GM12878 (cell line): Measurements from ENCODE around the gene EMX1. TPM values are rescaled to one million over a fixed set of nuclear protein-coding genes. Genes with fewer than 3 reads are reported as not detected.

Experiments used
- ATAC-seq: fragments of 200-7000 bp; cut with Tn5 transposase; 3 replicates; pipeline ENCODE4 v1.9.1; 2020; ENCODE audit warnings: mild to moderate bottlenecking, moderate library complexity
- BruUV-seq: library from RNA; stranded (reverse); fragments of 400-500 nt; replicated peaks from 2 replicates; lab custom pipeline; 2021; lab: Mats Ljungman, UMichigan
- CTCF ChIA-PET: fragments of 300-600 bp; sonication (Branson Sonifier 250); formaldehyde crosslinking; extraction: SDS; loops from one replicate; lab custom pipeline; 2021; ENCODE audit warnings: inconsistent platforms; lab: Yijun Ruan, JAX
- POLR2A ChIA-PET: fragments of 350-600 bp; formaldehyde crosslinking; extraction: SDS; loops from one replicate; lab custom pipeline; 2021; ENCODE audit warnings: inconsistent platforms; lab: Charles Lee
- RAD21 ChIA-PET: fragments of 300-600 bp; sonication (Branson Sonifier 250); formaldehyde crosslinking; loops from one replicate; lab custom pipeline; 2023; ENCODE audit warnings: antibody characterized with exemption; ENCODE audit not compliant: unreplicated experiment; lab: Charles Lee
- SMC1A ChIA-PET: fragments of 300-600 bp; sonication (Branson Sonifier 250); formaldehyde crosslinking; loops from one replicate; lab custom pipeline; 2023; ENCODE audit not compliant: unreplicated experiment, uncharacterized antibody; lab: Charles Lee
- DNase-seq: peaks from one replicate; pipeline ENCODE4 v3.0.0-alpha.2; 2011; ENCODE audit warnings: low read depth, low spot score
- FAIRE-seq: peaks from 3 replicates; lab custom pipeline; 2011; peaks lifted over from hg19 to GRCh38; lab: Jason Lieb, UNC
- H2AFZ ChIP-seq: 2 replicates; pipeline ENCODE4 v1.6.0; 2011; ENCODE audit warnings: low read depth, low read length, control low read depth; ENCODE audit not compliant: control insufficient read depth
- H3K27ac ChIP-seq: 2 replicates; pipeline ENCODE4 v1.5.1; 2011; ENCODE audit warnings: control low read depth; ENCODE audit not compliant: control insufficient read depth, insufficient read depth
- H3K27me3 ChIP-seq, 2 experiments: replicated peaks in 1 of 2; 2 replicates each; pipeline versions ENCODE4 v1.6.0 to v1.6.1; 2011; ENCODE audit warnings: low read length in 1 of 2; ENCODE audit not compliant: control insufficient read depth in 2 of 2, insufficient read depth in 2 of 2
- H3K36me3 ChIP-seq, 2 experiments: 2 replicates each; pipeline ENCODE4 v1.5.1; 2011; ENCODE audit warnings: low read length in 1 of 2; ENCODE audit not compliant: control insufficient read depth in 2 of 2, insufficient read depth in 2 of 2
- H3K4me1 ChIP-seq: 2 replicates; pipeline ENCODE4 v1.6.1; 2011; ENCODE audit warnings: mild to moderate bottlenecking, low read length, moderate library complexity, mixed read lengths; ENCODE audit not compliant: control insufficient read depth, insufficient read depth
- H3K4me2 ChIP-seq: 2 replicates; pipeline ENCODE4 v1.6.0; 2011; ENCODE audit warnings: control low read depth; ENCODE audit not compliant: control insufficient read depth, insufficient read depth
- H3K4me3 ChIP-seq: fragments of 200-600 bp; sonication (generic); 2 replicates; pipeline ENCODE4 v1.5.1; 2016
- H3K79me2 ChIP-seq: 2 replicates; pipeline ENCODE4 v1.6.0; 2011; ENCODE audit warnings: low read length; ENCODE audit not compliant: control insufficient read depth, insufficient read depth
- H3K9ac ChIP-seq: 2 replicates; pipeline ENCODE4 v1.8.0; 2011; ENCODE audit warnings: low read length, control low read depth, mixed read lengths; ENCODE audit not compliant: control insufficient read depth, insufficient read depth
- H3K9me3 ChIP-seq: replicated peaks from 3 replicates; pipeline ENCODE4 v1.5.1; 2011; ENCODE audit warnings: mild to moderate bottlenecking, low read length; ENCODE audit not compliant: control insufficient read depth, insufficient read depth
- H4K20me1 ChIP-seq: 2 replicates; pipeline ENCODE4 v1.6.0; 2011; ENCODE audit not compliant: control insufficient read depth, insufficient read depth
- CEBPZ ChIP-seq: fragments of 150-350 bp; IDR thresholded peaks from 2 replicates; pipeline ENCODE4 v1.6.1; 2016; ENCODE audit warnings: low read depth, low read length
- EP300 ChIP-seq, 2 experiments: fragments of 150-350 bp in 1 of 2; IDR thresholded peaks; 2 replicates each; pipeline ENCODE4 v1.6.1; 2011 to 2012; ENCODE audit warnings: low read depth in 2 of 2, low read length in 2 of 2, borderline replicate concordance in 1 of 2, improper control_type of control experiment in 1 of 2, inconsistent platforms in 1 of 2; ENCODE audit not compliant: control insufficient read depth in 1 of 2
- ETV6 ChIP-seq, 2 experiments: fragments of 450-650 bp in 1 of 2; IDR thresholded peaks in 1 of 2; conservative IDR thresholded peaks in 1 of 2; 2 replicates each; pipeline ENCODE4 v1.6.1; 2014; ENCODE audit warnings: antibody characterized with exemption in 1 of 2, borderline replicate concordance in 1 of 2, low read depth in 1 of 2, mild to moderate bottlenecking in 1 of 2, moderate library complexity in 1 of 2
- PAX5 ChIP-seq: IDR thresholded peaks from 2 replicates; pipeline ENCODE4 v1.6.1; 2011; ENCODE audit warnings: low read depth, low read length, borderline replicate concordance
- ZBED1 ChIP-seq: IDR thresholded peaks from 2 replicates; pipeline ENCODE4 v1.6.1; 2016; ENCODE audit warnings: borderline replicate concordance
- WGBS: methylation state at CpG from one replicate; pipeline ENCODE4 v1.1.6; 2016; ENCODE audit warnings: low lambda C conversion rate; ENCODE audit not compliant: insufficient replicate concordance, insufficient coverage; ENCODE audit errors: missing lambda C conversion rate; 5-methylcytosine and 5-hydroxymethylcytosine counted together
- in situ Hi-C: fragments of 300-500 bp; cut with MboI; formaldehyde crosslinking; loops from 9 replicates; pipeline ENCODE4 v1.14.3; 2018; ENCODE audit warnings: mixed read lengths
- intact Hi-C: fragments of 100-400 bp; cut with micrococcal nuclease; formaldehyde crosslinking; loops from one replicate; pipeline ENCODE4 v1.14.2; 2022; ENCODE audit not compliant: unreplicated experiment
- polyA plus RNA-seq, 11 experiments: library from polyadenylated mRNA; depleted of rRNA in 4 of 11; unstranded in 6 of 11; stranded (reverse) in 5 of 11; fragments of >200 nt; fragmentation: Nextera tagmentation in 4 of 11; fragmentation: Illumina TruSeq in 1 of 11; extraction: Ambion mirVana in 4 of 11; extraction: Trizol in 1 of 11; gene quantifications; 1 replicate in 1 of 11; 2 replicates in 10 of 11; pipeline versions ENCODE4 v1.2.1 to v1.2.3, GENCODE V29; 2011 to 2016; ENCODE audit warnings: inconsistent platforms in 2 of 11, missing spikeins in 2 of 11, low read depth in 1 of 11
- total RNA-seq, 4 experiments: library from RNA; depleted of rRNA in 3 of 4; stranded (reverse); fragments of >200 nt in 3 of 4; fragmentation: Illumina TruSeq in 1 of 4; extraction: Trizol in 1 of 4; gene quantifications; 2 replicates each; pipeline versions ENCODE4 v1.2.1 to v1.2.3, GENCODE V29; 2013 to 2021
- TF ChIP-seq, protein P1 (sequence below): fragments of 450-650 bp; formaldehyde crosslinking; IDR thresholded peaks from 2 replicates; pipeline ENCODE4 v1.5.0; 2022; ENCODE audit warnings: mild to moderate bottlenecking, missing genetic modification characterization

EMX1 gene
- total and polyA plus RNA-seq, 10 of the 15 experiments (the other 5 are each of a cell fraction or from before 2014, with no cell fraction given), result 0.07 to 5.1 (median 1.2) TPM; not detected in 1

- BruUV-seq, result no TSS peak
- Histone ChIP-seq H3K4me1 (peaks cover 5% of the 10 kb centered on the region), H3K4me3 (no peak overlapping the region), H3K27ac (no peak overlapping the region), H3K79me2 (no peaks in the 10 kb centered on the region), H2AFZ (no peak overlapping the region), H3K9me3 (no peaks in the 10 kb centered on the region), H3K36me3 (no peaks in the 10 kb centered on the region), H3K4me2 (no peak overlapping the region), H3K9ac (no peak overlapping the region), H3K27me3 (no peaks in the 10 kb centered on the region; a peak in 1 of 4 replicates), H4K20me1 (no peaks in the 10 kb centered on the region)
- POLR2A ChIA-PET, result no interaction called here
- intact Hi-C loops, result no loop called here
- in situ Hi-C loops, result no loop called here
- FAIRE-seq, result no peak
- CTCF ChIA-PET, result interaction anchor here (0.9 kb wide), 1 partner anchor 74 kb away, joined by 3 read pairs; no protein-coding TSS in a partner anchor
- SMC1A ChIA-PET, result interaction anchor here (1.2 kb wide), 1 partner anchor 14 kb away, joined by 3 read pairs; no protein-coding TSS in a partner anchor
- 5% methylated on average over 5 of the region's 5 CpGs for WGBS
- DNase-seq, result no peak
- RAD21 ChIA-PET, result interaction anchor here (0.6 kb wide), 1 partner anchor 73 kb away, joined by 3 read pairs; no protein-coding TSS in a partner anchor
- no peak for ATAC-seq
- TF ChIP-seq PAX5, result no peak
- TF ChIP-seq ETV6 (conservative IDR thresholded peaks at IDR 0.05 in 1 of 2, IDR thresholded peaks at IDR 0.05 in 1 of 2; ENCODE audit: borderline replicate concordance in 1 of 2, low read depth in 1 of 2), result no peak
- TF ChIP-seq, protein P1, sequence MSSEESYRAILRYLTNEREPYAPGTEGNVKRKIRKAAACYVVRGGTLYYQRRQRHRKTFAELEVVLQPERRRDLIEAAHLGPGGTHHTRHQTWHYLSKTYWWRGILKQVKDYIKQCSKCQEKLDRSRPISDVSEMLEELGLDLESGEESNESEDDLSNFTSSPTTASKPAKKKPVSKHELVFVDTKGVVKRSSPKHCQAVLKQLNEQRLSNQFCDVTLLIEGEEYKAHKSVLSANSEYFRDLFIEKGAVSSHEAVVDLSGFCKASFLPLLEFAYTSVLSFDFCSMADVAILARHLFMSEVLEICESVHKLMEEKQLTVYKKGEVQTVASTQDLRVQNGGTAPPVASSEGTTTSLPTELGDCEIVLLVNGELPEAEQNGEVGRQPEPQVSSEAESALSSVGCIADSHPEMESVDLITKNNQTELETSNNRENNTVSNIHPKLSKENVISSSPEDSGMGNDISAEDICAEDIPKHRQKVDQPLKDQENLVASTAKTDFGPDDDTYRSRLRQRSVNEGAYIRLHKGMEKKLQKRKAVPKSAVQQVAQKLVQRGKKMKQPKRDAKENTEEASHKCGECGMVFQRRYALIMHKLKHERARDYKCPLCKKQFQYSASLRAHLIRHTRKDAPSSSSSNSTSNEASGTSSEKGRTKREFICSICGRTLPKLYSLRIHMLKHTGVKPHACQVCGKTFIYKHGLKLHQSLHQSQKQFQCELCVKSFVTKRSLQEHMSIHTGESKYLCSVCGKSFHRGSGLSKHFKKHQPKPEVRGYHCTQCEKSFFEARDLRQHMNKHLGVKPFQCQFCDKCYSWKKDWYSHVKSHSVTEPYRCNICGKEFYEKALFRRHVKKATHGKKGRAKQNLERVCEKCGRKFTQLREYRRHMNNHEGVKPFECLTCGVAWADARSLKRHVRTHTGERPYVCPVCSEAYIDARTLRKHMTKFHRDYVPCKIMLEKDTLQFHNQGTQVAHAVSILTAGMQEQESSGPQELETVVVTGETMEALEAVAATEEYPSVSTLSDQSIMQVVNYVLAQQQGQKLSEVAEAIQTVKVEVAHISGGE, result no peak
- TF ChIP-seq EP300 (IDR thresholded peaks at IDR 0.05; ENCODE audit: borderline replicate concordance in 1 of 2, control insufficient read depth in 1 of 2, low read depth in 2 of 2, low read length in 2 of 2), result no peak
- TF ChIP-seq CEBPZ, result no peak
- TF ChIP-seq ZBED1, result no peak
Measured at GRCh38 chr2:72900191-72900825, 17.0 kb upstream of the EMX1 start.
